CD4-positive, CD25-positive, alpha-beta regulatory T cell (primary cell): Measurements from ENCODE around the gene PRSS23. TPM values are rescaled to one million over a fixed set of nuclear protein-coding genes. Genes with fewer than 3 reads are reported as not detected.
A peak's percentile ranks its signal among the peaks of the same experiment; 100 is the strongest.

Experiments used
- ATAC-seq, 2 donors: fragments of 150-1000 bp; cut with Tn5 transposase; one replicate each; pipeline ENCODE4 v1.10.0; 2021; ENCODE audit warnings: low read depth in 2 of 2, moderate number of reproducible peaks in 2 of 2, moderate library complexity in 1 of 2
- DNase-seq, 3 donors: peaks; one replicate each; pipeline versions ENCODE4 v3.0.0 to v3.0.0-alpha.2; 2012 to 2022; ENCODE audit warnings: mixed read lengths in 1 of 3
- H3K27ac ChIP-seq: one replicate; pipeline ENCODE4 v1.7.0; 2013; ENCODE audit warnings: mild to moderate bottlenecking, low read length; ENCODE audit not compliant: insufficient read depth, poor library complexity, severe bottlenecking
- H3K27me3 ChIP-seq: one replicate; pipeline ENCODE4 v1.7.0; 2013; ENCODE audit warnings: low read length; ENCODE audit not compliant: control insufficient read depth, insufficient read depth
- H3K36me3 ChIP-seq: one replicate; pipeline ENCODE4 v1.7.0; 2013; ENCODE audit warnings: mild to moderate bottlenecking, low read length, moderate library complexity; ENCODE audit not compliant: control insufficient read depth, insufficient read depth
- H3K4me1 ChIP-seq: 2 replicates; pipeline ENCODE4 v1.7.0; 2013; ENCODE audit warnings: mild to moderate bottlenecking, low read length; ENCODE audit not compliant: insufficient read depth, control insufficient read depth, poor library complexity, severe bottlenecking
- H3K4me3 ChIP-seq: one replicate; pipeline ENCODE4 v1.7.0; 2013; ENCODE audit warnings: low read depth, mild to moderate bottlenecking, low read length, moderate library complexity
- H3K9me3 ChIP-seq, 2 experiments: 1 replicate in 1 of 2; 2 replicates in 1 of 2; pipeline ENCODE4 v1.7.0; 2013; ENCODE audit warnings: low read length in 2 of 2, mild to moderate bottlenecking in 1 of 2, moderate library complexity in 1 of 2; ENCODE audit not compliant: control insufficient read depth in 2 of 2
- H3K27ac Mint-ChIP-seq, 3 donors: one replicate each; pipeline ENCODE4 v1.8.0; 2020 to 2022; ENCODE audit warnings: mild to moderate bottlenecking in 3 of 3, mixed read lengths in 3 of 3, moderate library complexity in 2 of 3
- H3K27me3 Mint-ChIP-seq: one replicate; pipeline ENCODE4 v1.8.0; 2022; ENCODE audit warnings: mild to moderate bottlenecking, mixed read lengths
- H3K36me3 Mint-ChIP-seq: one replicate; pipeline ENCODE4 v1.8.0; 2020; ENCODE audit warnings: mixed read lengths
- H3K4me1 Mint-ChIP-seq, 4 donors: one replicate each; pipeline ENCODE4 v1.8.0; 2020 to 2022; ENCODE audit warnings: mixed read lengths in 4 of 4, mild to moderate bottlenecking in 1 of 4
- H3K4me3 Mint-ChIP-seq, 4 donors: one replicate each; pipeline ENCODE4 v1.8.0; 2020 to 2022; ENCODE audit warnings: mild to moderate bottlenecking in 4 of 4, mixed read lengths in 4 of 4, moderate library complexity in 3 of 4
- H3K9me3 Mint-ChIP-seq, 7 donors: one replicate each; pipeline ENCODE4 v1.8.0; 2020 to 2022; ENCODE audit warnings: mixed read lengths in 7 of 7, mild to moderate bottlenecking in 3 of 7, moderate library complexity in 2 of 7
- polyA plus RNA-seq, 4 donors: library from polyadenylated mRNA; unstranded; fragments of 300-500 nt; fragmentation: Illumina TruSeq; gene quantifications; one replicate each; pipeline ENCODE4 v1.2.3, GENCODE V29; 2021
- total RNA-seq: library from RNA; stranded (reverse); gene quantifications from one replicate; pipeline ENCODE4 v1.2.3, GENCODE V29; 2022

The PRSS23 gene
- total and polyA plus RNA-seq, 5 donors from 2014 or later, result 0.15 to 0.20 TPM; not detected in 3

GRCh38 chr11:86805873-86806310 lies 5.5 kb downstream of the PRSS23 start:
- no peaks in the 10 kb centered on the region for H3K36me3 Mint-ChIP-seq

GRCh38 chr11:86806903-86807302 lies 6.6 kb downstream of the PRSS23 start:
- Mint-ChIP-seq H3K27ac (no peak overlapping the region), H3K4me3 (no peak overlapping the region)
- H3K27ac ChIP-seq, result no peak overlapping the region

More at GRCh38 chr11:86805873-86806310, 5.5 kb downstream of the PRSS23 start:
- DNase-seq (peak in 1 of 3 donors; percentile 66), ATAC-seq (no peak)
- H3K4me3 Mint-ChIP-seq, result no peak overlapping the region
- H3K4me3 ChIP-seq, result no peak overlapping the region
- peaks cover 17% of the 10 kb centered on the region for H3K27me3 ChIP-seq
- no peaks in the 10 kb centered on the region for H3K4me1 ChIP-seq
- H3K36me3 ChIP-seq, result no peaks in the 10 kb centered on the region
- H3K4me1 Mint-ChIP-seq, result peaks cover 0 to 10% (median 6%) of the 10 kb centered on the region in 4 donors
- no peak overlapping the region for H3K27ac ChIP-seq
- H3K27me3 Mint-ChIP-seq, result peaks cover 41% of the 10 kb centered on the region
- H3K9me3 Mint-ChIP-seq, result peaks cover 0 to 1% (median 0%) of the 10 kb centered on the region in 7 donors
- H3K27ac Mint-ChIP-seq, result no peak overlapping the region
- no peaks in the 10 kb centered on the region for H3K9me3 ChIP-seq

DNA sequence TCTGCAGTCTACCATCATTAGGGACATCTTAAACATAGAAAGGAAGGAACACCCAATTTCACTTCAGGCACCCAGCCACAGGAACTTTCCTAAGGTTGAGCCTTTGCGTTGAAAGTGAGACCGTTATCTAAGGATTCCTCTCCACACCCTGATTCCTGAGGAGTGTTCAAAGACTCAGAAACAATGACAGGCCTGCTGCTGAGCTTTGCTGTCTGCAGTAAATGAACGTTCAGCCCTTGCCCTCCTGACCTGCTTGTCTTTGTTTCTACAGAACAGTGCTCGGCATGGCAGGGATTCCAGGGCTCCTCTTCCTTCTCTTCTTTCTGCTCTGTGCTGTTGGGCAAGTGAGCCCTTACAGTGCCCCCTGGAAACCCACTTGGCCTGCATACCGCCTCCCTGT lies 7.0 kb downstream of the PRSS23 start:
- H3K27ac ChIP-seq, result no peak overlapping the region
- H3K4me1 ChIP-seq, result no peaks in the 10 kb centered on the region
- H3K36me3 ChIP-seq, result no peaks in the 10 kb centered on the region
- Mint-ChIP-seq H3K9me3 (no peaks in the 10 kb centered on the region), H3K27me3 (peaks cover 33% of the 10 kb centered on the region), H3K4me3 (no peak overlapping the region), H3K36me3 (no peaks in the 10 kb centered on the region), H3K27ac (no peak overlapping the region), H3K4me1 (peaks cover 0 to 10% (median 5%) of the 10 kb centered on the region in 4 donors)
- no peaks in the 10 kb centered on the region for H3K9me3 ChIP-seq
- no peak overlapping the region for H3K4me3 ChIP-seq
- ATAC-seq, result no peak
- no peak for DNase-seq
- peaks cover 8% of the 10 kb centered on the region for H3K27me3 ChIP-seq

More at GRCh38 chr11:86806903-86807302, 6.6 kb downstream of the PRSS23 start:
- Mint-ChIP-seq H3K36me3 (no peaks in the 10 kb centered on the region), H3K9me3 (no peaks in the 10 kb centered on the region), H3K4me1 (peaks cover 0 to 10% (median 5%) of the 10 kb centered on the region in 4 donors), H3K27me3 (peaks cover 38% of the 10 kb centered on the region)
- H3K27me3 ChIP-seq, result peaks cover 11% of the 10 kb centered on the region
- H3K4me3 ChIP-seq, result no peak overlapping the region
- no peaks in the 10 kb centered on the region for H3K9me3 ChIP-seq
- DNase-seq (no peak), ATAC-seq (no peak)
- no peaks in the 10 kb centered on the region for H3K36me3 ChIP-seq
- no peaks in the 10 kb centered on the region for H3K4me1 ChIP-seq

DNA sequence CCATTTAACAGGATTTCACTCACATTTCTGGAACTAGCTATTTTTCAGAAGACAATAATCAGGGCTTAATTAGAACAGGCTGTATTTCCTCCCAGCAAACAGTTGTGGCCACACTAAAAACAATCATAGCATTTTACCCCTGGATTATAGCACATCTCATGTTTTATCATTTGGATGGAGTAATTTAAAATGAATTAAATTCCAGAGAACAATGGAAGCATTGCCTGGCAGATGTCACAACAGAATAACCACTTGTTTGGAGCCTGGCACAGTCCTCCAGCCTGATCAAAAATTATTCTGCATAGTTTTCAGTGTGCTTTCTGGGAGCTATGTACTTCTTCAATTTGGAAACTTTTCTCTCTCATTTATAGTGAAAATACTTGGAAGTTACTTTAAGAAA lies 9.2 kb downstream of the PRSS23 start:
- Mint-ChIP-seq H3K4me3 (no peak overlapping the region), H3K9me3 (no peaks in the 10 kb centered on the region), H3K36me3 (no peaks in the 10 kb centered on the region), H3K27me3 (peaks cover 21% of the 10 kb centered on the region), H3K27ac (no peak overlapping the region), H3K4me1 (peaks cover 0 to 10% (median 5%) of the 10 kb centered on the region in 4 donors)
- Histone ChIP-seq H3K27me3 (peaks cover 5% of the 10 kb centered on the region), H3K4me1 (no peaks in the 10 kb centered on the region), H3K4me3 (no peak overlapping the region), H3K9me3 (no peaks in the 10 kb centered on the region), H3K27ac (no peak overlapping the region), H3K36me3 (no peaks in the 10 kb centered on the region)
- DNase-seq (no peak), ATAC-seq (no peak)

DNA sequence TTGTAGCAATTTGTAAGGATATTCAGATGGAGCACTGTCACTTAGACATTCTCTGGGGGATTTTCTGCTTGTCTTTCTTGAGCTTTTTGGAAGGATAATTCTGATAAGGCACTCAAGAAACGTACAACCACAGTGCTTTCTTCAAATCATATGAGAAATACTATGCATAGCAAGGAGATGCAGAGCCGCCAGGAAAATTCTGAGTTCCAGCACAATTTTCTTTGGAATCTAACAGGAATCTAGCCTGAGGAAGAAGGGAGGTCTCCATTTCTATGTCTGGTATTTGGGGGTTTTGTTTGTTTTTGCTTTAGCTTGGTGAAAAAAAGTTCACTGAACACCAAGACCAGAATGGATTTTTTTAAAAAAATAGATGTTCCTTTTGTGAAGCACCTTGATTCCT lies 9.9 kb downstream of the PRSS23 start:
- no peak for DNase-seq
- peaks cover 18% of the 10 kb centered on the region for H3K27me3 Mint-ChIP-seq
- no peak overlapping the region for H3K27ac Mint-ChIP-seq
- Histone ChIP-seq H3K4me1 (no peaks in the 10 kb centered on the region), H3K36me3 (no peaks in the 10 kb centered on the region), H3K4me3 (no peak overlapping the region), H3K9me3 (no peaks in the 10 kb centered on the region), H3K27me3 (peaks cover 7% of the 10 kb centered on the region), H3K27ac (no peak overlapping the region)
- H3K9me3 Mint-ChIP-seq, result no peaks in the 10 kb centered on the region
- H3K4me3 Mint-ChIP-seq, result no peak overlapping the region
- no peak for ATAC-seq
- peaks cover 0 to 10% (median 5%) of the 10 kb centered on the region in 4 donors for H3K4me1 Mint-ChIP-seq
- no peaks in the 10 kb centered on the region for H3K36me3 Mint-ChIP-seq

DNA sequence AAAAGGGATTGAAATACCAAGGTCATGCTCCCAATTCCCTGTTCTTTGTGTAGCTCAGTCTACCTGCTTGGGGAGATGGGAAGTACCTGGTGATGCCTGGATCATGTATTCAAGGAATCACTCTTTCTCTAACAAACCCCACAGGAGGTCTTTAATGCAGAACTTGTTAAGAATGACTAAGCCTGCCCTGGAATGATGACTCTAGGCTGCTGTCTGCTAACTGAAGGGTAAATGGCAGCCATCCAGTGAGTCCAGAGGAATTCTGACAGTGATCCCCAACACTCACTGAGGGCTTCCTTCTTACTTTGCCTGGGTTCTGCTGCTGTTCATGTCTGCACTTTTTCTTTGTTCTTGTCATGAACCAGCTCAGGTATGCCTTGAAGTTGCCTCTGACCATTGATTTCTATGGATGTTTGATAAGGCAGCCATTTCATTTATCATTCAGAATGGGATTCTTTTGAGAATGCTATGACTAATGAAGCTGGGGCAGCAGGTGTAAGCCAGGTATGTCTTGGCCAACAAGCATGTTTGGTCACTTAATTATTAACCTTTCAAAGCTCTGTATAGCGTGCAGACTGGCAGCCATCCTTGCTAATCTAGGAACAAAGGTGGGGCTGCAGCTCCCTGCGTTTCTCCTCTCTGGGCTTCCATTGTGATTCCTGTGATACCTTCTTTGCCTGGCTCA lies 11.4 kb downstream of the PRSS23 start:
- no peaks in the 10 kb centered on the region for H3K36me3 Mint-ChIP-seq
- DNase-seq (no peak), ATAC-seq (no peak)
- Histone ChIP-seq H3K36me3 (no peaks in the 10 kb centered on the region), H3K4me1 (no peaks in the 10 kb centered on the region), H3K4me3 (no peak overlapping the region), H3K27ac (no peak overlapping the region), H3K9me3 (no peaks in the 10 kb centered on the region), H3K27me3 (peaks cover 7% of the 10 kb centered on the region)
- no peaks in the 10 kb centered on the region for H3K9me3 Mint-ChIP-seq
- H3K4me3 Mint-ChIP-seq, result no peak overlapping the region
- H3K27ac Mint-ChIP-seq, result no peak overlapping the region
- peaks cover 18% of the 10 kb centered on the region for H3K27me3 Mint-ChIP-seq
- H3K4me1 Mint-ChIP-seq, result no peaks in the 10 kb centered on the region

DNA sequence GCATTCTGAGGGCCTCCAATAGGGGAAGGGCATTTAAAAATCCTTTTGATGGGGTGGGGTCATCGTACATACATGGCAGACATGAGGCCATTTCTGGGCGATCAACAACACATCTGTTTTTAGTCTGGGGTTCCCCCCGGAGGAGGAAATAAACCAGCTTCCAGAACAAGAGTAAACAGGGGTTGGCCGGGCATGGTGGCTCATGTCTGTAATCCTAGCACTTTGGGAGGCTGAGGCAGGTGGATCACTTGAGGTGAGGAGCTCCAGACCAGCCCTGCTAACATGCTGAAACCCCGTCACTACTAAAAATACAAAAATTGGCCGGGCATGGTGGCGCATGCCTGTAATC lies 12.0 kb downstream of the PRSS23 start:
- no peaks in the 10 kb centered on the region for H3K36me3 Mint-ChIP-seq
- no peaks in the 10 kb centered on the region for H3K4me1 Mint-ChIP-seq

DNA sequence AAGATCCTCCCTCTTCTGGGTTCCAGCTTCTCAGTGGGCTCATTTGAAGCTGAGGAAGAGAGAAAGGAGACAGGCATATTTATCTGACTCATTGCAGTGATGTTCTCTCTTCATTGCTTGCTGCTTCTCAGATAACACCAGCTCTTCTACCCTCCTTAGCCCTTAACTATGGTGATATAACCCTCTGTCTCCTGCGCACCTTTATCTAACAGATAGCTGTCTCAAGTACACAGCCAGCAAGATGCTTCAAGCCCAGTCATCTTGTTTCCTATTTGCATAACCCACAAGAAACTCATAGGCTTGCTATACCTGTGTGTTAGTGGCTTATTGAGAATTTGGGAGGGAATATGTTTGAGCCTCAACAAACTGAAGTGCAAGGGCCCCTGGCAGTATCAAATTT lies 12.6 kb downstream of the PRSS23 start:
- Histone ChIP-seq H3K4me3 (no peak overlapping the region), H3K27ac (no peak overlapping the region), H3K27me3 (peaks cover 10% of the 10 kb centered on the region), H3K9me3 (no peaks in the 10 kb centered on the region), H3K4me1 (no peaks in the 10 kb centered on the region), H3K36me3 (no peaks in the 10 kb centered on the region)
- peaks cover 22% of the 10 kb centered on the region for H3K27me3 Mint-ChIP-seq
- ATAC-seq, result no peak
- no peak for DNase-seq
- H3K4me3 Mint-ChIP-seq, result no peak overlapping the region
- no peaks in the 10 kb centered on the region for H3K36me3 Mint-ChIP-seq
- H3K9me3 Mint-ChIP-seq, result no peaks in the 10 kb centered on the region
- no peak overlapping the region for H3K27ac Mint-ChIP-seq
- no peaks in the 10 kb centered on the region for H3K4me1 Mint-ChIP-seq

More for the DNA sequence above, 12.0 kb downstream of the PRSS23 start:
- ATAC-seq (no peak), DNase-seq (no peak)
- no peak overlapping the region for H3K27ac Mint-ChIP-seq
- Histone ChIP-seq H3K4me1 (no peaks in the 10 kb centered on the region), H3K27me3 (peaks cover 7% of the 10 kb centered on the region), H3K9me3 (no peaks in the 10 kb centered on the region), H3K27ac (no peak overlapping the region), H3K36me3 (no peaks in the 10 kb centered on the region), H3K4me3 (no peak overlapping the region)
- H3K9me3 Mint-ChIP-seq, result no peaks in the 10 kb centered on the region
- H3K4me3 Mint-ChIP-seq, result no peak overlapping the region
- peaks cover 22% of the 10 kb centered on the region for H3K27me3 Mint-ChIP-seq
